Large intestine (tissue), 3 donors: ENCODE measurements around the gene RAN. TPM values are rescaled to one million over a fixed set of nuclear protein-coding genes. Genes with fewer than 3 reads are reported as not detected.
"Not testable (repeated sequence)": the region's sequence is repeated elsewhere in the genome, so short reads cannot be mapped to it uniquely, and the experiment has no call there.

ENCODE experiments used
- DNase-seq, 2 donors: peaks; one replicate each; pipeline versions ENCODE4 v3.0.0 to v3.0.0-alpha.2; 2013
- H3K27ac ChIP-seq: one replicate; pipeline ENCODE4 v1.5.1; 2013; ENCODE audit warnings: low read length
- H3K27me3 ChIP-seq: 2 replicates; pipeline ENCODE4 v1.6.1; 2013; ENCODE audit warnings: low read length; ENCODE audit not compliant: control insufficient read depth, insufficient read depth
- H3K36me3 ChIP-seq: 2 replicates; pipeline ENCODE4 v1.6.1; 2013; ENCODE audit warnings: low read length; ENCODE audit not compliant: control insufficient read depth, insufficient read depth
- H3K4me1 ChIP-seq: one replicate; pipeline ENCODE4 v1.6.1; 2013; ENCODE audit warnings: low read length; ENCODE audit not compliant: control insufficient read depth, insufficient read depth
- H3K4me3 ChIP-seq: one replicate; pipeline ENCODE4 v1.5.1; 2013; ENCODE audit warnings: low read length
- H3K9me3 ChIP-seq: one replicate; pipeline ENCODE4 v1.6.1; 2013; ENCODE audit warnings: mild to moderate bottlenecking, low read depth, low read length, moderate library complexity; ENCODE audit not compliant: control insufficient read depth
- WGBS: methylation state at CpG from one replicate; pipeline ENCODE4 v1.1.5; 2013; ENCODE audit warnings: low lambda C conversion rate; ENCODE audit not compliant: insufficient coverage; 5-methylcytosine and 5-hydroxymethylcytosine counted together
- polyA plus RNA-seq: library from polyadenylated mRNA; unstranded; fragments of 120-200 nt; gene quantifications from one replicate; pipeline ENCODE4 v1.2.1, GENCODE V29; 2013

Gene RAN
- polyA plus RNA-seq, 1 donor, result 554 TPM

- H3K4me1 ChIP-seq, H3K9me3 ChIP-seq, DNase-seq, H3K27me3 ChIP-seq, H3K27ac ChIP-seq, H3K36me3 ChIP-seq, H3K4me3 ChIP-seq: not testable (repeated sequence)
- no CpG with 5 or more reads among the region's 31 CpGs for WGBS
These were observed 33.1 kb downstream of the RAN start for GRCh38 chr12:130904936-130905455.

- no peak overlapping the region for H3K4me3 ChIP-seq
- DNase-seq, result no peak
- H3K36me3 ChIP-seq, result no peaks in the 10 kb centered on the region
- H3K9me3 ChIP-seq, result no peaks in the 10 kb centered on the region
- H3K27me3 ChIP-seq, result no peaks in the 10 kb centered on the region
- no peak overlapping the region for H3K27ac ChIP-seq
- no peaks in the 10 kb centered on the region for H3K4me1 ChIP-seq
- WGBS, result 83% methylated on average over 1 of the region's 4 CpGs
These were observed 37.2 kb downstream of the RAN start for GRCh38 chr12:130909111-130909510.

GRCh38 chr12:130911193-130911592 is 39.3 kb downstream of the RAN start:
- no peaks in the 10 kb centered on the region for H3K4me1 ChIP-seq
- WGBS, result 80% methylated on average over 1 of the region's 1 CpG
- H3K27ac ChIP-seq, result no peak overlapping the region
- DNase-seq, result no peak
- H3K36me3 ChIP-seq, result no peaks in the 10 kb centered on the region
- H3K27me3 ChIP-seq, result no peaks in the 10 kb centered on the region
- no peaks in the 10 kb centered on the region for H3K9me3 ChIP-seq
- H3K4me3 ChIP-seq, result no peak overlapping the region

GRCh38 chr12:130911933-130912332 is 40.1 kb downstream of the RAN start:
- H3K9me3 ChIP-seq, result no peaks in the 10 kb centered on the region
- no peaks in the 10 kb centered on the region for H3K4me1 ChIP-seq
- no peak for DNase-seq
- H3K4me3 ChIP-seq, result no peak overlapping the region
- H3K27ac ChIP-seq, result no peak overlapping the region
- H3K36me3 ChIP-seq, result no peaks in the 10 kb centered on the region
- no peaks in the 10 kb centered on the region for H3K27me3 ChIP-seq

GRCh38 chr12:130916241-130916911 is 44.5 kb downstream of the RAN start:
- no peaks in the 10 kb centered on the region for H3K4me1 ChIP-seq
- H3K27me3 ChIP-seq, result no peaks in the 10 kb centered on the region
- H3K36me3 ChIP-seq, result no peaks in the 10 kb centered on the region
- peak overlapping the region; percentile 17 for H3K4me3 ChIP-seq
- WGBS, result 50% methylated on average over 1 of the region's 37 CpGs
- no peak overlapping the region for H3K27ac ChIP-seq
- DNase-seq, result peak; percentile 67 to 69
- no peaks in the 10 kb centered on the region for H3K9me3 ChIP-seq

- H3K4me1 ChIP-seq, result no peaks in the 10 kb centered on the region
- no peaks in the 10 kb centered on the region for H3K36me3 ChIP-seq
- DNase-seq, result no peak
- no peaks in the 10 kb centered on the region for H3K9me3 ChIP-seq
- H3K27me3 ChIP-seq, result no peaks in the 10 kb centered on the region
- H3K4me3 ChIP-seq, result no peak overlapping the region
- 100% methylated on average over 4 of the region's 13 CpGs for WGBS
- H3K27ac ChIP-seq, result no peak overlapping the region
These were observed 45.7 kb downstream of the RAN start for GRCh38 chr12:130917607-130918006.

- WGBS, result 67% methylated on average over 1 of the region's 1 CpG
- no peak overlapping the region for H3K27ac ChIP-seq
- DNase-seq, result no peak
- no peaks in the 10 kb centered on the region for H3K36me3 ChIP-seq
- H3K4me1 ChIP-seq, result no peaks in the 10 kb centered on the region
- no peaks in the 10 kb centered on the region for H3K9me3 ChIP-seq
- no peak overlapping the region for H3K4me3 ChIP-seq
- no peaks in the 10 kb centered on the region for H3K27me3 ChIP-seq
These were observed 47.2 kb downstream of the RAN start for GRCh38 chr12:130919086-130919485.

- WGBS, result no CpG with 5 or more reads among the region's 15 CpGs
- H3K4me3 ChIP-seq, result no peak overlapping the region
- H3K4me1 ChIP-seq, result no peaks in the 10 kb centered on the region
- H3K9me3 ChIP-seq, result no peaks in the 10 kb centered on the region
- H3K27ac ChIP-seq, result no peak overlapping the region
- peak in 1 of 2 donors; percentile 44 for DNase-seq
- H3K36me3 ChIP-seq, result no peaks in the 10 kb centered on the region
- H3K27me3 ChIP-seq, result no peaks in the 10 kb centered on the region
These were observed 48.3 kb downstream of the RAN start for GRCh38 chr12:130920119-130920703.

GRCh38 chr12:130920723-130921381 is 49.0 kb downstream of the RAN start:
- DNase-seq, result peak; percentile 49 to 60
- no CpG with 5 or more reads among the region's 8 CpGs for WGBS
- H3K9me3 ChIP-seq, result no peaks in the 10 kb centered on the region
- no peaks in the 10 kb centered on the region for H3K36me3 ChIP-seq
- H3K27me3 ChIP-seq, result no peaks in the 10 kb centered on the region
- H3K4me1 ChIP-seq, result no peaks in the 10 kb centered on the region
- no peak overlapping the region for H3K4me3 ChIP-seq
- H3K27ac ChIP-seq, result no peak overlapping the region

GRCh38 chr12:130922511-130922953 is 50.7 kb downstream of the RAN start:
- DNase-seq, result no peak
- Histone ChIP-seq H3K27ac (no peak overlapping the region), H3K27me3 (no peaks in the 10 kb centered on the region), H3K36me3 (no peaks in the 10 kb centered on the region), H3K4me3 (no peak overlapping the region), H3K4me1 (no peaks in the 10 kb centered on the region), H3K9me3 (no peaks in the 10 kb centered on the region)
- 100% methylated on average over 1 of the region's 4 CpGs for WGBS
